Measurements from ENCODE around the gene LRRC4.

DNA sequence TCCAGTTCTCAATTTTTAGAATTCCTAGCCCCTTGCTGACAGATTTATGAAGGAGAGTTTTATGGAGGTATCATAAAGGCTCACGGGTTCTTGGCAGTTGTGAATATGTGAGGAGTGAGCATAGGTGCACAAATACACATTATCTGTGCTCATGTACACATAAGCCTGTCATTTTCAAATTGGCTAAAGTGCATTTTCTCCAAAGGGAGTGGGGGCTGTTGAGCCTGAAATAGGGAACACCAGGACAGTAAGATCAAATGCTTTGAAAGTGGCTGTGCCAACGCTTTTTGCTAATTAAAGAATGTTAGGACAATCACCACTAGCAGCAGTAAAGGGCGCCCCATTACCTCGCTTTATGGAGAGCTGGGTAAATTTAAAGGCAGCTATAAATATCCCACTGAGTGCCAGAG, 8.3 kb upstream of the LRRC4 start:
- TF ChIP-seq, protein P1, sequence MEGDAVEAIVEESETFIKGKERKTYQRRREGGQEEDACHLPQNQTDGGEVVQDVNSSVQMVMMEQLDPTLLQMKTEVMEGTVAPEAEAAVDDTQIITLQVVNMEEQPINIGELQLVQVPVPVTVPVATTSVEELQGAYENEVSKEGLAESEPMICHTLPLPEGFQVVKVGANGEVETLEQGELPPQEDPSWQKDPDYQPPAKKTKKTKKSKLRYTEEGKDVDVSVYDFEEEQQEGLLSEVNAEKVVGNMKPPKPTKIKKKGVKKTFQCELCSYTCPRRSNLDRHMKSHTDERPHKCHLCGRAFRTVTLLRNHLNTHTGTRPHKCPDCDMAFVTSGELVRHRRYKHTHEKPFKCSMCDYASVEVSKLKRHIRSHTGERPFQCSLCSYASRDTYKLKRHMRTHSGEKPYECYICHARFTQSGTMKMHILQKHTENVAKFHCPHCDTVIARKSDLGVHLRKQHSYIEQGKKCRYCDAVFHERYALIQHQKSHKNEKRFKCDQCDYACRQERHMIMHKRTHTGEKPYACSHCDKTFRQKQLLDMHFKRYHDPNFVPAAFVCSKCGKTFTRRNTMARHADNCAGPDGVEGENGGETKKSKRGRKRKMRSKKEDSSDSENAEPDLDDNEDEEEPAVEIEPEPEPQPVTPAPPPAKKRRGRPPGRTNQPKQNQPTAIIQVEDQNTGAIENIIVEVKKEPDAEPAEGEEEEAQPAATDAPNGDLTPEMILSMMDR (IDR thresholded peaks at IDR 0.05) = no peak
- TF ChIP-seq POLR2A (IDR thresholded peaks at IDR 0.05) = no peak

Data from testis (tissue), 2 donors.